IPS DF 6.9 (cell line): ENCODE results near the gene MYO1E.

ENCODE experiments used
- DNase-seq: peaks from one replicate; pipeline ENCODE4 v3.0.0-alpha.2; 2013; ENCODE audit warnings: low read depth, low spot score
- H3K27ac ChIP-seq: one replicate; pipeline ENCODE4 v1.5.1; 2013; ENCODE audit warnings: low read length, control low read depth
- H3K27me3 ChIP-seq: 2 replicates; pipeline ENCODE4 v1.6.1; 2013; ENCODE audit warnings: mild to moderate bottlenecking, low read length; ENCODE audit not compliant: control insufficient read depth, insufficient read depth
- H3K36me3 ChIP-seq: 2 replicates; pipeline ENCODE4 v1.6.1; 2013; ENCODE audit warnings: low read length; ENCODE audit not compliant: control insufficient read depth, insufficient read depth
- H3K4me1 ChIP-seq: 2 replicates; pipeline ENCODE4 v1.6.1; 2013; ENCODE audit warnings: low read length; ENCODE audit not compliant: control insufficient read depth, insufficient read depth
- H3K4me3 ChIP-seq: 2 replicates; pipeline ENCODE4 v1.5.1; 2013; ENCODE audit warnings: mild to moderate bottlenecking, low read length
- H3K9me3 ChIP-seq: 2 replicates; pipeline ENCODE4 v1.6.1; 2013; ENCODE audit warnings: low read length, inconsistent platforms; ENCODE audit not compliant: control insufficient read depth, insufficient read depth
- WGBS: extraction: QIAGEN DNeasy Blood & Tissue Kit; methylation state at CpG from one replicate; pipeline ENCODE4 v1.1.7; 2013; ENCODE audit warnings: mixed read lengths, missing lambda C conversion rate; ENCODE audit not compliant: insufficient read length, insufficient coverage; 5-methylcytosine and 5-hydroxymethylcytosine counted together

Gene MYO1E

GRCh38 chr15:59295261-59296001, 77.2 kb downstream of the MYO1E start:
- no CpG with 5 or more reads among the region's 17 CpGs for WGBS
- Histone ChIP-seq H3K27ac (no peak overlapping the region), H3K4me3 (no peak overlapping the region), H3K27me3 (no peaks in the 10 kb centered on the region), H3K4me1 (peaks cover 2% of the 10 kb centered on the region; the same call in 1 of the 2 replicates), H3K9me3 (no peaks in the 10 kb centered on the region), H3K36me3 (no peaks in the 10 kb centered on the region; the same call in 1 of the 2 replicates)
- DNase-seq, result no peak

DNA sequence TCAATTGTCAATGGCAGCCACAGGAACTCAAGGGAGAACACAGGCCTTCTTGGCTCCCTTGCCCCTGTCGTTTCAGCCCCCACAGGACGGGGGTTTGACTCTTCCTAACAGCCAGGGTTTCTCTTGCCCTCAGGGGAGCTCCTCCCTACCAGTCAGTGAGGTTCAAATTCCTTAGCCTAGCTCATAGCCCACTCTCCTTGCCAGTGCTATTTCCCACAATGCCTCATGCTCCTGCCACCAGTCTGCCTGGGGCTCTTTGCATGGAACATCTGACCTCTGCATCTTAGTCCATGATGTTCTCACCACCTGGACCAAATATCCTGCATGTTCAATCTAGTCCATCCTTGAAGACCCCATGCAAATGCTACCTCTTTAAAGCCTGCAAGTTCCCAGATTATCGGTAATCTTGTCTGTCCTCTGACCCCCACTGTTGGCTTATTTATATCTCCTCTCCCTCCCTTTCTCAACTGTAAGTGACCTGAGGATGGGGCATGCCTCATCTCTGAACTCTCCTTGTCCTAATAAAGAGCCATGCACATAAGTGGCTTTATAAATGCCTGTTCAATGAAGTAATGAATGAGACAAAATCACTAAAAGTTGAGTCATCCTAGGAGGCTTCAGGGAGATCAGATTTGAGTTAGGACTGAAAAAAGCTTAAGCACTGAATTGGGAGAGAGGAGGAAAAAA, 78.0 kb downstream of the MYO1E start:
- H3K4me3 ChIP-seq, result no peak overlapping the region
- no CpG with 5 or more reads among the region's 3 CpGs for WGBS
- peaks cover 1% of the 10 kb centered on the region; the same call in 1 of the 2 replicates for H3K4me1 ChIP-seq

DNA sequence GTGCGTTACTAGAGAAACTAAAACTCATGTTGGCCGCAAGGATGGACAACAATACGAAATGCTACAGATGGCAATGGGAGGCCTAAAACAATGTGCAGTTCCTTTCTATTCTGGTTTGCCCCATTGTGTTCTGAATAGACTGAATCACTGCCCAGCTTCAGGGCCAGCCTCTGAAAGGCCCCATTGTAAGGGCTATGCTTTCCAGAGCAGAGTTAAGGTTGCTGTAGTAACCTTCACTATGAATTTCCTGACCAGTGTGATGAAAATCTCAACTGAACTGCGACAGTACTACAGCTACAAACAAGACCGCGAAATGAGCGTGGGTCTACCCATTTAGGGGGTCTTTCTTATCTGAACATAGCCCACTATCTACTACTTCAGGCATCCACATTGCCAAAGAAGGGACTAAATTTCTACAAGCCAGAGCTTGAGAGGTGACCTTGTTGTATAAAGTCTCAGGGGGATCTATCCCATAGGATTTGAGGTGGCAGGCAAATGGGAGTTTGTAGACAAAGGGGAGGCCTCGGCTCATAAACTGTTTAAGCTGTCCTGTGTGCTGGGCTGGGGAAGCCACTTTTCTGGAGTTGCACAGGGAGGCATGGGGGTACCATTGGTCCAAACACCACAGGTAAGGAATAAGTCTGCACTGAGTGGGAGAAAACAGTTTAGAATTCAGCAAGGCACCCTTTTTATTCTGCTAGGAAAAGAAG, 80.1 kb downstream of the MYO1E start:
- no peaks in the 10 kb centered on the region for H3K9me3 ChIP-seq
- no peak overlapping the region for H3K27ac ChIP-seq
- H3K36me3 ChIP-seq, result no peaks in the 10 kb centered on the region
- H3K27me3 ChIP-seq, result no peaks in the 10 kb centered on the region
- no peak overlapping the region for H3K4me3 ChIP-seq
- WGBS, result no CpG with 5 or more reads among the region's 8 CpGs
- no peak for DNase-seq
- peaks cover 1% of the 10 kb centered on the region; the same call in 1 of the 2 replicates for H3K4me1 ChIP-seq

More for the DNA sequence above, 78.0 kb downstream of the MYO1E start:
- H3K27ac ChIP-seq, result no peak overlapping the region
- H3K9me3 ChIP-seq, result no peaks in the 10 kb centered on the region
- H3K27me3 ChIP-seq, result no peaks in the 10 kb centered on the region
- no peak for DNase-seq
- H3K36me3 ChIP-seq, result no peaks in the 10 kb centered on the region

- H3K9me3 ChIP-seq, result no peaks in the 10 kb centered on the region
- H3K27me3 ChIP-seq, result no peaks in the 10 kb centered on the region
- no peak overlapping the region for H3K27ac ChIP-seq
- H3K36me3 ChIP-seq, result no peaks in the 10 kb centered on the region
- H3K4me1 ChIP-seq, result no peaks in the 10 kb centered on the region; the same call in 1 of the 2 replicates
- WGBS, result no CpG with 5 or more reads among the region's 3 CpGs
- H3K4me3 ChIP-seq, result no peak overlapping the region
- DNase-seq, result no peak
Observed at GRCh38 chr15:59291213-59291549, 81.5 kb downstream of the MYO1E start.

- Histone ChIP-seq H3K27me3 (no peaks in the 10 kb centered on the region), H3K4me3 (no peak overlapping the region), H3K9me3 (no peaks in the 10 kb centered on the region), H3K27ac (no peak overlapping the region), H3K36me3 (no peaks in the 10 kb centered on the region), H3K4me1 (no peaks in the 10 kb centered on the region; the same call in 1 of the 2 replicates)
- no CpG with 5 or more reads among the region's 11 CpGs for WGBS
- no peak for DNase-seq
Observed at GRCh38 chr15:59290295-59291212, 82.1 kb downstream of the MYO1E start.

GRCh38 chr15:59289574-59289973, 83.1 kb downstream of the MYO1E start:
- no peak overlapping the region for H3K4me3 ChIP-seq
- no peaks in the 10 kb centered on the region; the same call in 1 of the 2 replicates for H3K4me1 ChIP-seq
- no peaks in the 10 kb centered on the region for H3K9me3 ChIP-seq
- DNase-seq, result no peak
- no peaks in the 10 kb centered on the region for H3K36me3 ChIP-seq
- H3K27me3 ChIP-seq, result no peaks in the 10 kb centered on the region
- no peak overlapping the region for H3K27ac ChIP-seq

GRCh38 chr15:59283717-59284391, 88.8 kb downstream of the MYO1E start:
- Histone ChIP-seq H3K27me3 (no peaks in the 10 kb centered on the region), H3K9me3 (no peaks in the 10 kb centered on the region), H3K4me3 (no peak overlapping the region), H3K27ac (no peak overlapping the region), H3K36me3 (no peaks in the 10 kb centered on the region), H3K4me1 (no peaks in the 10 kb centered on the region)
- no CpG with 5 or more reads among the region's 7 CpGs for WGBS
- no peak for DNase-seq

GRCh38 chr15:59282515-59283337, 89.9 kb downstream of the MYO1E start:
- WGBS, result no CpG with 5 or more reads among the region's 14 CpGs

DNA sequence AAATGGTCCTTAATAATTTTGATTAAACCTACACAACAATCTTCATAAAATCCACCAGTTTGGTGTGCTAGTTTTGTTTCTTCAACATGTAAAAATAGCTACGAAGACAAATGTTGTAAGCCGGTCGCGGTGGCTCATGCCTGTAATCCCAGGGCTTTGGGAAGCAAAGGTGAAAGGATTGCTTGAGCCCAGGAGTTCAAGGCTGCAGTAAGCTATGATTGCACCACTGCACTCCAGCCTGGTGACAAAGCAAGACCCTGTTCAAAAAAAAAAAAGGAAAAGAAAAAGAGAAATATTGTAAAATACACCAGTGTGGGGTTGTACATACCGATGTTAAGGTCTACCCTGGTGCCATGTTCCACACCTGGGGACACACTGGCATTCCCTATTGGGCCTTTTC, 91.0 kb downstream of the MYO1E start:
- H3K4me3 ChIP-seq, result no peak overlapping the region
- H3K9me3 ChIP-seq, result no peaks in the 10 kb centered on the region
- no peak overlapping the region for H3K27ac ChIP-seq
- DNase-seq, result no peak
- no CpG with 5 or more reads among the region's 5 CpGs for WGBS
- no peaks in the 10 kb centered on the region for H3K36me3 ChIP-seq
- no peaks in the 10 kb centered on the region for H3K27me3 ChIP-seq
- H3K4me1 ChIP-seq, result no peaks in the 10 kb centered on the region

More at GRCh38 chr15:59282515-59283337, 89.9 kb downstream of the MYO1E start:
- Histone ChIP-seq H3K9me3 (no peaks in the 10 kb centered on the region), H3K27me3 (no peaks in the 10 kb centered on the region), H3K4me3 (no peak overlapping the region), H3K4me1 (no peaks in the 10 kb centered on the region), H3K27ac (no peak overlapping the region), H3K36me3 (no peaks in the 10 kb centered on the region)
- no peak for DNase-seq
